Stimulated activated CD8-positive, alpha-beta memory T cell treated with anti-CD3 and anti-CD28 coated beads, Interleukin-7, amount 100 ng/mL, for 48 hours (primary cell): ENCODE measurements around the gene SLC38A6.
A peak's percentile ranks its signal among the peaks of the same experiment; 100 is the strongest.
"Not testable (repeated sequence)": the region's sequence is repeated elsewhere in the genome, so short reads cannot be mapped to it uniquely, and the experiment has no call there.

Experiments used
- DNase-seq, 2 donors: peaks; one replicate each; pipeline ENCODE4 v3.0.0-alpha.2; 2020; ENCODE audit warnings: low read depth in 1 of 2; ENCODE audit errors: extremely low read depth in 1 of 2

The SLC38A6 gene

GRCh38 chr14:61048640-61049039, 67.6 kb downstream of the SLC38A6 start:
- no peak for DNase-seq

- no peak for DNase-seq
These were observed 69.4 kb downstream of the SLC38A6 start for GRCh38 chr14:61050417-61050816.

- DNase-seq: no peak
These were observed 70.0 kb downstream of the SLC38A6 start for GRCh38 chr14:61051051-61051450.

GRCh38 chr14:61051621-61052020, 70.6 kb downstream of the SLC38A6 start:
- no peak for DNase-seq

GRCh38 chr14:61063461-61063860, 82.4 kb downstream of the SLC38A6 start:
- no peak for DNase-seq

GRCh38 chr14:61064210-61064609, 83.2 kb downstream of the SLC38A6 start:
- no peak for DNase-seq

GRCh38 chr14:61064856-61065255, 83.8 kb downstream of the SLC38A6 start:
- DNase-seq: no peak

- no peak for DNase-seq
These were observed 84.6 kb downstream of the SLC38A6 start for GRCh38 chr14:61065656-61066055.

GRCh38 chr14:61072442-61072841, 91.4 kb downstream of the SLC38A6 start:
- DNase-seq: not testable (repeated sequence)

GRCh38 chr14:61074852-61075251, 93.8 kb downstream of the SLC38A6 start:
- DNase-seq: no peak

- DNase-seq: no peak
These were observed 95.5 kb downstream of the SLC38A6 start for GRCh38 chr14:61076556-61076955.

- no peak for DNase-seq
These were observed 96.4 kb downstream of the SLC38A6 start for GRCh38 chr14:61077437-61077836.

GRCh38 chr14:61077951-61078720, 97.1 kb downstream of the SLC38A6 start:
- DNase-seq: no peak

GRCh38 chr14:61080591-61081010, 99.6 kb downstream of the SLC38A6 start:
- DNase-seq: no peak

GRCh38 chr14:61088081-61088480, 107.0 kb downstream of the SLC38A6 start:
- DNase-seq: no peak

GRCh38 chr14:61089126-61089750, 108.2 kb downstream of the SLC38A6 start:
- DNase-seq: no peak

GRCh38 chr14:61090432-61091216, 109.6 kb downstream of the SLC38A6 start:
- peak in 1 of 2 donors; percentile 3 for DNase-seq

- no peak for DNase-seq
These were observed 110.7 kb downstream of the SLC38A6 start for GRCh38 chr14:61091657-61092273.

- not testable (repeated sequence) for DNase-seq
These were observed 117.1 kb downstream of the SLC38A6 start for GRCh38 chr14:61098096-61098495.

GRCh38 chr14:61098721-61099120, 117.7 kb downstream of the SLC38A6 start:
- DNase-seq: no peak

- no peak for DNase-seq
These were observed 118.3 kb downstream of the SLC38A6 start for GRCh38 chr14:61099216-61099835.
